ENCODE data around the gene TMEM25. TPM values are rescaled to one million over a fixed set of nuclear protein-coding genes. Genes with fewer than 3 reads are reported as not detected.
A peak's percentile ranks its signal among the peaks of the same experiment; 100 is the strongest.
"Not testable (repeated sequence)": the region's sequence is repeated elsewhere in the genome, so short reads cannot be mapped to it uniquely, and the experiment has no call there.

Gene TMEM25
- total RNA-seq (10 to 100 TPM in 5 of 9 donors, 1 to 10 TPM in 4; 7.3 to 26.8 (median 10.8) TPM), polyA plus RNA-seq (1 to 10 TPM; 3.9 to 6.9 TPM)
- long read RNA-seq, donor 1, partial matches to known transcripts = 2 of 15 reads
- long read RNA-seq, donor 1, other reads (novel, unspliced or antisense) = 10 of 15 reads
- long read RNA-seq, donor 2, transcript TMEM25-201 (9 exons, 2,409 nt) = major isoform, 24 of 66 reads
- long read RNA-seq, donor 2, transcript TMEM25-204 (8 exons, 2,395 nt) = minor isoform, 9 of 66 reads
- long read RNA-seq, donor 2, partial matches to known transcripts = 5 of 66 reads
- long read RNA-seq, donor 2, other reads (novel, unspliced or antisense) = 20 of 66 reads
- long read RNA-seq, donor 3, partial matches to known transcripts = 1 of 14 reads
- long read RNA-seq, donor 3, other reads (novel, unspliced or antisense) = 8 of 14 reads

- Histone ChIP-seq H3K4me3 (peak within 1 kb of the TSS; percentile 68 to 96 (median 82)), H3K9me3 (no peaks in the 10 kb centered on the region), H3K36me3 (peaks cover 0 to 2% (median 0%) of the 10 kb centered on the region in 9 donors), H3K4me1 (peaks cover 0 to 32% (median 12%) of the 10 kb centered on the region in 12 donors), H3K27me3 (peaks cover 0 to 5% (median 0%) of the 10 kb centered on the region in 9 donors), H3K27ac (peak within 1 kb of the TSS in 11 of 12 donors; percentile 11 to 83 (median 67))
- peak in 1 of 2 donors; percentile 27 for TF ChIP-seq POLR2A (IDR thresholded peaks at IDR 0.05)
- TF ChIP-seq, protein P1, sequence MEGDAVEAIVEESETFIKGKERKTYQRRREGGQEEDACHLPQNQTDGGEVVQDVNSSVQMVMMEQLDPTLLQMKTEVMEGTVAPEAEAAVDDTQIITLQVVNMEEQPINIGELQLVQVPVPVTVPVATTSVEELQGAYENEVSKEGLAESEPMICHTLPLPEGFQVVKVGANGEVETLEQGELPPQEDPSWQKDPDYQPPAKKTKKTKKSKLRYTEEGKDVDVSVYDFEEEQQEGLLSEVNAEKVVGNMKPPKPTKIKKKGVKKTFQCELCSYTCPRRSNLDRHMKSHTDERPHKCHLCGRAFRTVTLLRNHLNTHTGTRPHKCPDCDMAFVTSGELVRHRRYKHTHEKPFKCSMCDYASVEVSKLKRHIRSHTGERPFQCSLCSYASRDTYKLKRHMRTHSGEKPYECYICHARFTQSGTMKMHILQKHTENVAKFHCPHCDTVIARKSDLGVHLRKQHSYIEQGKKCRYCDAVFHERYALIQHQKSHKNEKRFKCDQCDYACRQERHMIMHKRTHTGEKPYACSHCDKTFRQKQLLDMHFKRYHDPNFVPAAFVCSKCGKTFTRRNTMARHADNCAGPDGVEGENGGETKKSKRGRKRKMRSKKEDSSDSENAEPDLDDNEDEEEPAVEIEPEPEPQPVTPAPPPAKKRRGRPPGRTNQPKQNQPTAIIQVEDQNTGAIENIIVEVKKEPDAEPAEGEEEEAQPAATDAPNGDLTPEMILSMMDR (IDR thresholded peaks at IDR 0.05) = no peak
- DNase-seq = peak; percentile 64 to 82 (median 69)
- ATAC-seq = peak; percentile 60 to 85 (median 82)
- WGBS, 4 donors = 2 to 3% (median 2%) methylated on average over 56 to 94 of the region's 94 CpGs
- intact Hi-C loops (cut with DNase I) = no loop called here
These were observed at the start of gene TMEM25 for GRCh38 chr11:118530683-118531596. Gene TMEM25 (plus strand): TSS chr11:118531192. CDS start chr11:118531802, 610 bp downstream.

DNA sequence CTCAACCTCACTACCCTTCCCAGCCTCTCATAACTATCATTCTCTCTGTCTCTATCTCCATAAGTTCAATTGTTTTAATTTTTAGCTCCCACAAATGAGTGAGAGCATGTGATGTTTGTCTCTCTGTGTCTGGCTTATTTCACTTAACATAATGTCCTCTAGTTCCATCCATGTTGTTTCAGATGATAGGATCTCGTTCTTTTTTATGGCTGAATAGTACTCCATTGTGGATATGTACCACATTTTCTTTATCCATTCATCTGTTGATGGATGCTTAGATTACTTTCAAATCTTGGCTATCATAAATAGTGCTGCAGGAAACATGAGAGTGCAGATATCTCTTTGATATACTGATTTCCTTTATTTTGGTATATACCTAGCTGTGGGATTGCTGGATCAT, 49.8 kb upstream of the TMEM25 start:
- not testable (repeated sequence) for H3K4me1 ChIP-seq, H3K27ac ChIP-seq, H3K27me3 ChIP-seq, H3K9me3 ChIP-seq, H3K4me3 ChIP-seq, ATAC-seq, DNase-seq
- intact Hi-C loops (cut with DNase I) = loop anchor here in 6 of 10 donors (5.0 to 10.0 kb wide), 4 partner anchors 39 to 336 kb away; partner anchors contain the start of gene KMT2A (in 2 of the 6)
- WGBS, 4 donors = 94 to 100% (median 97%) methylated on average over 1 of the region's 1 CpG
- peaks cover 0 to 100% (median 99%) of the 10 kb centered on the region in 9 donors for H3K36me3 ChIP-seq

GRCh38 chr11:118484405-118484804, 46.6 kb upstream of the TMEM25 start:
- no peak for TF ChIP-seq POLR2A (IDR thresholded peaks at IDR 0.05)
- TF ChIP-seq, protein P1 (IDR thresholded peaks at IDR 0.05) = no peak
- ATAC-seq = no peak
- no peak for DNase-seq
- intact Hi-C loops (cut with DNase I) = loop anchor here in 6 of 10 donors (5.0 to 10.0 kb wide), 4 partner anchors 42 to 340 kb away; partner anchors contain the start of gene KMT2A (in 2 of the 6)
- Histone ChIP-seq H3K36me3 (peaks cover 0 to 100% (median 95%) of the 10 kb centered on the region in 9 donors), H3K27me3 (no peaks in the 10 kb centered on the region), H3K4me1 (peaks cover 0 to 6% (median 0%) of the 10 kb centered on the region in 12 donors), H3K9me3 (no peaks in the 10 kb centered on the region), H3K27ac (no peak overlapping the region), H3K4me3 (no peak overlapping the region)
- WGBS, 4 donors = 89 to 94% (median 91%) methylated on average over 3 of the region's 3 CpGs

- no peak overlapping the region for H3K27ac ChIP-seq
- ATAC-seq = no peak
- H3K27me3 ChIP-seq = no peaks in the 10 kb centered on the region
- peaks cover 0 to 6% (median 0%) of the 10 kb centered on the region in 12 donors for H3K4me1 ChIP-seq
- peaks cover 0 to 100% (median 95%) of the 10 kb centered on the region in 9 donors for H3K36me3 ChIP-seq
- intact Hi-C loops (cut with DNase I) = loop anchor here (5.0 to 10.0 kb wide), 9 partner anchors 48 to 340 kb away; partner anchors contain the start of genes ATP5MG (in 5 of the 10) and KMT2A (in 3 of the 10)
- no peak for DNase-seq
- H3K4me3 ChIP-seq = no peak overlapping the region
- H3K9me3 ChIP-seq = no peaks in the 10 kb centered on the region
- TF ChIP-seq POLR2A (IDR thresholded peaks at IDR 0.05) = no peak
- TF ChIP-seq, protein P1 (IDR thresholded peaks at IDR 0.05) = no peak
These were observed 45.7 kb upstream of the TMEM25 start for GRCh38 chr11:118485273-118485672.
